GM18861 (cell line): ENCODE measurements around the gene HIGD1B.
"Not testable (repeated sequence)": the region's sequence is repeated elsewhere in the genome, so short reads cannot be mapped to it uniquely, and the experiment has no call there.

ENCODE experiments used
- ATAC-seq: cut with Tn5 transposase; IDR thresholded peaks from one replicate; pipeline ENCODE4 v1.9.1; 2021; ENCODE audit not compliant: unreplicated experiment

HIGD1B gene

GRCh38 chr17:44847586-44847985, at the start of gene HIGD1B:
Gene HIGD1B (plus strand): TSS chr17:44847883. CDS start chr17:44848153, 270 bp downstream.
- ATAC-seq: no peak

GRCh38 chr17:44798356-44798755, 49.3 kb upstream of the HIGD1B start:
- ATAC-seq: no peak

GRCh38 chr17:44801880-44802279, 45.8 kb upstream of the HIGD1B start:
- ATAC-seq: no peak

GRCh38 chr17:44804302-44805089, 43.2 kb upstream of the HIGD1B start:
- ATAC-seq: no peak

- no peak for ATAC-seq
Measured at GRCh38 chr17:44807093-44807816, 40.4 kb upstream of the HIGD1B start.

- no peak for ATAC-seq
Measured at GRCh38 chr17:44807817-44808155, 39.9 kb upstream of the HIGD1B start.

- ATAC-seq: no peak
Measured at GRCh38 chr17:44808156-44808555, 39.5 kb upstream of the HIGD1B start.

- ATAC-seq: not testable (repeated sequence)
Measured at GRCh38 chr17:44808656-44809388, 38.9 kb upstream of the HIGD1B start.

GRCh38 chr17:44812263-44812662, 35.4 kb upstream of the HIGD1B start:
- no peak for ATAC-seq

GRCh38 chr17:44818508-44818907, 29.2 kb upstream of the HIGD1B start:
- not testable (repeated sequence) for ATAC-seq

- no peak for ATAC-seq
Measured at GRCh38 chr17:44820631-44821212, 27.0 kb upstream of the HIGD1B start.

- ATAC-seq: not testable (repeated sequence)
Measured at GRCh38 chr17:44825236-44825635, 22.4 kb upstream of the HIGD1B start.

GRCh38 chr17:44826123-44826790, 21.4 kb upstream of the HIGD1B start:
- ATAC-seq: no peak

GRCh38 chr17:44827863-44828262, 19.8 kb upstream of the HIGD1B start:
- ATAC-seq: no peak

- no peak for ATAC-seq
Measured at GRCh38 chr17:44828919-44829522, 18.7 kb upstream of the HIGD1B start.

- ATAC-seq: no peak
Measured at GRCh38 chr17:44829523-44830358, 17.9 kb upstream of the HIGD1B start, which contains the start of gene GJC1. Gene GJC1 (minus strand): TSS chr17:44830287. CDS start chr17:44805817, 24,470 bp downstream.

- no peak for ATAC-seq
Measured at GRCh38 chr17:44830359-44831288, 17.1 kb upstream of the HIGD1B start.

- ATAC-seq: no peak
Measured at GRCh38 chr17:44831371-44831770, 16.3 kb upstream of the HIGD1B start.
